Psoas muscle (tissue), 8 donors: ENCODE results near the gene RBFOX1. TPM values are rescaled to one million over a fixed set of nuclear protein-coding genes. Genes with fewer than 3 reads are reported as not detected.

ENCODE experiments used
- ATAC-seq, 4 donors: fragments of 200-7000 bp; cut with Tn5 transposase; one replicate each; pipeline ENCODE4 v1.9.1; 2020; ENCODE audit warnings: moderate library complexity in 3 of 4, mild to moderate bottlenecking in 2 of 4
- DNase-seq, 2 donors: peaks; one replicate each; pipeline ENCODE4 v3.0.0-alpha.2; 2020
- H3K27ac ChIP-seq: fragments of 200-600 bp; one replicate; pipeline ENCODE4 v1.8.0; 2022
- H3K27me3 ChIP-seq, 3 donors: fragments of 200-600 bp in 1 of 3; one replicate each; pipeline versions ENCODE4 v1.6.1 to v1.8.0; 2013 to 2022; ENCODE audit warnings: low read length in 2 of 3, mild to moderate bottlenecking in 2 of 3, moderate library complexity in 1 of 3; ENCODE audit not compliant: insufficient read depth in 3 of 3
- H3K36me3 ChIP-seq, 2 donors: fragments of 200-600 bp in 1 of 2; one replicate each; pipeline versions ENCODE4 v1.6.1 to v1.8.0; 2013 to 2022; ENCODE audit warnings: low read depth in 1 of 2, mild to moderate bottlenecking in 1 of 2, moderate library complexity in 1 of 2; ENCODE audit not compliant: insufficient read depth in 1 of 2
- H3K4me1 ChIP-seq: fragments of 200-600 bp; one replicate; pipeline ENCODE4 v1.8.0; 2022
- H3K4me3 ChIP-seq: fragments of 200-600 bp; one replicate; pipeline ENCODE4 v1.8.0; 2022; ENCODE audit warnings: mild to moderate bottlenecking
- H3K9me3 ChIP-seq: fragments of 200-600 bp; one replicate; pipeline ENCODE4 v1.8.0; 2022
- WGBS, 3 donors: extraction: QIAGEN DNeasy Blood & Tissue Kit; methylation state at CpG; one replicate each; pipeline versions ENCODE4 v1.1.6 to v1.1.7; 2013; 5-methylcytosine and 5-hydroxymethylcytosine counted together
- intact Hi-C, 2 donors: fragments of 100-400 bp; cut with DNase I; formaldehyde crosslinking; loops; one replicate each; pipeline versions ENCODE4 v1.11.0 to v1.14.2; 2022
- polyA plus RNA-seq, 3 donors: library from polyadenylated mRNA; stranded (reverse); fragments of 200-250 nt; gene quantifications; one replicate each; pipeline ENCODE4 v1.2.3, GENCODE V29; 2013
- total RNA-seq, 4 donors: library from RNA; stranded (reverse); fragmentation: NEBNext Ultra II Directional in 2 of 4; extraction: Animal tissue kit (Norgen Biotek cat#: 25700) in 2 of 4; gene quantifications; one replicate each; pipeline versions ENCODE4 v1.2.1 to v1.2.4, GENCODE V29; 2021 to 2023
- TF ChIP-seq, protein P1 (sequence below): fragments of 200-600 bp; IDR thresholded peaks from one replicate; pipeline ENCODE4 v1.8.0; 2022; ENCODE audit warnings: antibody characterized with exemption
- donor health status: healthy with polysubstance abuse.
- donor health status: DM: no; HTN: no; CAD: no; lungs with moderate emphysema.
- donor health status: Bipolar disorder and iron deficiency.
- donor health status: healthy.
- donor health status: DM: yes; HTN: yes; CAD: no.
- donor health status: DM: no; HTN: no; CAD: no.
- donor health status: DM: no; HTN: no; CAD: no.
- donor health status: DM: yes; HTN: yes; CAD: no.

The RBFOX1 gene
- total and polyA plus RNA-seq, 7 donors: 2.8 to 141 (median 113) TPM

DNA sequence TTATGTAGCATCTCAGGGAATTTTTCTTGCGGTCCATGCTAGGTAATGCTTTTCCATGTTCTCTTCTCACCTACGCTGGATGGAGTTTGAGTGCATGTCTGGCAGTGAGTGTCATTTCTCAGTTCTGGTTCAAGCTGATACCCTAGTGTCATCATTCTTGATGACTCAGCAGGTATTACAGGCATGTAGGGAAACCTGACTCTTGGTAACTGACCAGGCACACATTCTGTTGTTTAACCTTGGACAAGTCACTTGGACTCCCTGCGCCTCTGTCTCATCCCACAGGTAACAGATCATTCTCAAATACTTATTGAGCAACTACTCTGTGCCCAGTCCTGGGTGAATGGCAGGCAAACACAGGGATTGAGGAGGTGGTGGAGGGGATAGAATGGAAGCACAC, 6.8 kb upstream of the RBFOX1 start:
- peak; percentile 80 to 90 (median 84) for ATAC-seq
- H3K4me1 ChIP-seq: peaks cover 47% of the 10 kb centered on the region
- TF ChIP-seq, protein P1, sequence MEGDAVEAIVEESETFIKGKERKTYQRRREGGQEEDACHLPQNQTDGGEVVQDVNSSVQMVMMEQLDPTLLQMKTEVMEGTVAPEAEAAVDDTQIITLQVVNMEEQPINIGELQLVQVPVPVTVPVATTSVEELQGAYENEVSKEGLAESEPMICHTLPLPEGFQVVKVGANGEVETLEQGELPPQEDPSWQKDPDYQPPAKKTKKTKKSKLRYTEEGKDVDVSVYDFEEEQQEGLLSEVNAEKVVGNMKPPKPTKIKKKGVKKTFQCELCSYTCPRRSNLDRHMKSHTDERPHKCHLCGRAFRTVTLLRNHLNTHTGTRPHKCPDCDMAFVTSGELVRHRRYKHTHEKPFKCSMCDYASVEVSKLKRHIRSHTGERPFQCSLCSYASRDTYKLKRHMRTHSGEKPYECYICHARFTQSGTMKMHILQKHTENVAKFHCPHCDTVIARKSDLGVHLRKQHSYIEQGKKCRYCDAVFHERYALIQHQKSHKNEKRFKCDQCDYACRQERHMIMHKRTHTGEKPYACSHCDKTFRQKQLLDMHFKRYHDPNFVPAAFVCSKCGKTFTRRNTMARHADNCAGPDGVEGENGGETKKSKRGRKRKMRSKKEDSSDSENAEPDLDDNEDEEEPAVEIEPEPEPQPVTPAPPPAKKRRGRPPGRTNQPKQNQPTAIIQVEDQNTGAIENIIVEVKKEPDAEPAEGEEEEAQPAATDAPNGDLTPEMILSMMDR: no peak

DNA sequence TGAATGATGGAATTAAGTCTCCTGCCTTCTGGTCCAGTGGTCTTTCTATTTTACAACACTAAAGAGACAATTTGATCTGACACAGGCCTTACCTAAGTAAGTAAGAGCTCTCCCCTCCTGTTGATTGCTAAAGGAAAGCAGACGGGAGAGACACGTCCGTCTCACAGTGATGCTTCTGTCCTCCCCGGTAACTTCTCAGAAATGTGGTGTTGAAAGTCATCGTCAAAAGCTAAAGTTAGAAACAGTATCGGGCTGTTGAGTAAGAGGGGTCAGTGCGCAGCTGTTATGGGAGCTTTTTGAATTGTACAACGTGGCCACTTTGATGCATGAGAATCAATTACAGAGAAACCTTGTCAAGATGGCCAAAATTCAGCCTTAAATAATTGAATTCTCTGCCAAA, 1.9 kb upstream of the RBFOX1 start:
- intact Hi-C loops: loop anchor here in 1 of 2 donors (5.0 kb wide), 1 partner anchor 172 kb away; no protein-coding TSS in a partner anchor
- Histone ChIP-seq H3K27me3 (no peaks in the 10 kb centered on the region), H3K9me3 (no peaks in the 10 kb centered on the region), H3K4me1 (peaks cover 21% of the 10 kb centered on the region), H3K27ac (peak overlapping the region; percentile 98), H3K36me3 (no peaks in the 10 kb centered on the region), H3K4me3 (peak overlapping the region; percentile 75)
- WGBS, 3 donors: 17 to 25% (median 22%) methylated on average over 8 of the region's 8 CpGs
- DNase-seq (peak in 1 of 2 donors; percentile 15), ATAC-seq (peak; percentile 67 to 73 (median 68))
- TF ChIP-seq, protein P1: no peak

More for the DNA sequence above, 6.8 kb upstream of the RBFOX1 start:
- Histone ChIP-seq H3K27ac (peak overlapping the region; percentile 82), H3K4me3 (no peak overlapping the region), H3K9me3 (no peaks in the 10 kb centered on the region), H3K27me3 (no peaks in the 10 kb centered on the region), H3K36me3 (no peaks in the 10 kb centered on the region)
- peak in 1 of 2 donors; percentile 24 for DNase-seq
- WGBS, 3 donors: 32 to 51% (median 33%) methylated on average over 3 of the region's 3 CpGs
- intact Hi-C loops: no loop called here

DNA sequence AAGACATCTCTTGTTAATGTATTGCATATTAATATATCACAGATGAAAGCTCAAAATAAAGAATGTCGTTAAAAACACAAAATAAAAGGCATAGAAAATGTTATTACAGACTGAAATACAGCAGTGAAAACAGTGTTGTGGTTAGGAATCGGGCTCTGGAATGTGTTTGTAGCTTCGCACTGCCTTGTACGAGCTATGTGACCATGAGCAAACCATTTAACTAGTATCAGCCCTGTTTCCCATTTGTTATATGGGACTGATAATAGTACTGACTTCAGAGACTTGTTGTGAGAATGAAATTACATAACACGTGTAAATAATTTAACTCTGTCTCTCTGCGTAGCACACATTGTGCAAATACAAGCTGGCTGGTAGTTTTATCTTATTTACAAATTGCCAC, 648 bp upstream of the RBFOX1 start:
- intact Hi-C loops: loop anchor here in 1 of 2 donors (5.0 kb wide), 1 partner anchor 170 kb away; no protein-coding TSS in a partner anchor
- Histone ChIP-seq H3K36me3 (no peaks in the 10 kb centered on the region), H3K27me3 (no peaks in the 10 kb centered on the region), H3K4me3 (peak overlapping the region; percentile 75), H3K4me1 (peaks cover 12% of the 10 kb centered on the region), H3K27ac (peak overlapping the region; percentile 98), H3K9me3 (no peaks in the 10 kb centered on the region)
- ATAC-seq (peak in 3 of 4 donors; percentile 11 to 50 (median 18)), DNase-seq (no peak)
- TF ChIP-seq, protein P1: no peak
- WGBS, 3 donors: 20 to 29% (median 25%) methylated on average over 6 of the region's 6 CpGs

DNA sequence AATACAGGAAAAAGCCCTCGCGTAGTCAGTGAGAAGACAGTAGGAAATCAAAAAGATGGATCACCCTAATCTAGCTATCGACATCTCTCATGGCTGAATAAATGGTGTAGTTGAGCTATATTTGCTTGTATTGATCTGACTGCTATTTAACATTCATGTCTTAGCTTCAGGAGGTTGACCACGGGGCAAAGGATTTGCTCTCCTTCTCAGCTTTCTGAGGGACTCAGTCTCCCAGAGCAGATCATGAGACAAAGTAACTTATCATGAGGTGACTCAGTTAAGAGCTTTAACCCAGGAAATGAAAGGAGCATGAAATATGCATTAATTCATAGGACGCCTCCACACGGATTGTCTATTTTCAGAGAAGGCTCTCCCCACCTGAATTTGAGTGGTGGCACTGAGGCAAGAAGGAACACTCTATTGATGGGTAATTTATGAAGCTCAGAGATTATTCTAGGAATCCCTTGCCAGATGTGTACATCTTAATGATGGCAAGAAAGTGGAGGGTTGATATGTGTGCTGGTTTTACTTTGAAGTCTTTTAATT, 608 bp downstream of the RBFOX1 start:
- Histone ChIP-seq H3K27me3 (no peaks in the 10 kb centered on the region), H3K36me3 (peaks cover 0 to 5% of the 10 kb centered on the region in 2 donors), H3K9me3 (no peaks in the 10 kb centered on the region), H3K27ac (peak overlapping the region; percentile 98), H3K4me1 (peaks cover 12% of the 10 kb centered on the region), H3K4me3 (peak overlapping the region; percentile 75)
- ATAC-seq (peak in 3 of 4 donors; percentile 7 to 32 (median 24)), DNase-seq (no peak)
- WGBS, 3 donors: 30 to 46% (median 35%) methylated on average over 6 of the region's 6 CpGs
- TF ChIP-seq, protein P1: no peak
- intact Hi-C loops: loop anchor here in 1 of 2 donors (5.0 kb wide), 1 partner anchor 169 kb away; no protein-coding TSS in a partner anchor
